HEK293 (cell line): ENCODE measurements around the gene ADGRD1.

Experiments
- CTCF ChIA-PET: fragments of 350-600 bp; formaldehyde crosslinking; extraction: SDS; loops from one replicate; lab custom pipeline; 2021; ENCODE audit warnings: antibody characterized with exemption; lab: Yijun Ruan, JAX
- POLR2A ChIA-PET: fragments of 300-600 bp; formaldehyde crosslinking; extraction: SDS; loops from one replicate; lab custom pipeline; 2020; ENCODE audit warnings: antibody characterized with exemption, inconsistent platforms; lab: Yijun Ruan, JAX
- H3K27ac ChIP-seq: fragments of 200-500 bp; sonication (Bioruptor generic); 2 replicates; pipeline ENCODE4 v1.5.1; 2014; ENCODE audit warnings: low read depth, low read length, control low read depth, inconsistent platforms; ENCODE audit errors: extremely low read depth
- H3K36me3 ChIP-seq, 2 experiments: fragments of 200-500 bp in 1 of 2; sonication (Bioruptor generic) in 1 of 2; 1 replicate in 1 of 2; 2 replicates in 1 of 2; pipeline ENCODE4 v1.5.1; 2014 to 2017; ENCODE audit warnings: inconsistent platforms in 2 of 2, low read length in 2 of 2; ENCODE audit not compliant: control insufficient read depth in 2 of 2, insufficient read depth in 1 of 2
- H3K4me1 ChIP-seq: fragments of 200-500 bp; sonication (Bioruptor generic); 2 replicates; pipeline ENCODE4 v1.5.1; 2014; ENCODE audit warnings: mild to moderate bottlenecking, low read length, inconsistent platforms; ENCODE audit not compliant: control insufficient read depth, insufficient read depth
- H3K4me3 ChIP-seq: 2 replicates; pipeline ENCODE4 v1.5.1; 2011; ENCODE audit warnings: low read depth, mild to moderate bottlenecking, control low read depth, low read length, moderate library complexity
- H3K9me3 ChIP-seq: fragments of 200-500 bp; sonication (Bioruptor generic); 2 replicates; pipeline ENCODE4 v1.5.1; 2014; ENCODE audit warnings: low read depth, low read length, inconsistent platforms; ENCODE audit not compliant: control insufficient read depth, insufficient read depth
- EGR2 ChIP-seq: fragments of 450-650 bp; formaldehyde crosslinking; IDR thresholded peaks from 2 replicates; pipeline ENCODE4 v1.5.1; 2016; ENCODE audit warnings: low read depth, missing biosample characterization, missing genetic modification characterization
- KLF1 ChIP-seq: fragments of 450-650 bp; formaldehyde crosslinking; IDR thresholded peaks from 2 replicates; pipeline ENCODE4 v1.5.1; 2016; ENCODE audit warnings: missing biosample characterization, missing genetic modification characterization
- KLF10 ChIP-seq: fragments of 450-650 bp; IDR thresholded peaks from 2 replicates; pipeline ENCODE4 v1.5.1; 2018; ENCODE audit warnings: missing biosample characterization, mild to moderate bottlenecking, missing genetic modification characterization
- PRDM10 ChIP-seq: fragments of 450-650 bp; formaldehyde crosslinking; IDR thresholded peaks from 2 replicates; pipeline ENCODE4 v1.5.1; 2016; ENCODE audit warnings: missing biosample characterization, missing genetic modification characterization
- SALL2 ChIP-seq: fragments of 450-650 bp; formaldehyde crosslinking; IDR thresholded peaks from 2 replicates; pipeline ENCODE4 v1.5.0; 2017; ENCODE audit warnings: missing biosample characterization, mild to moderate bottlenecking, missing genetic modification characterization, borderline replicate concordance
- TCF7L2 ChIP-seq: IDR thresholded peaks from 2 replicates; pipeline ENCODE4 v1.6.1; 2011; ENCODE audit warnings: low read depth, mild to moderate bottlenecking, inconsistent platforms, low read length, moderate library complexity, borderline replicate concordance
- TSHZ1 ChIP-seq: fragments of 450-650 bp; formaldehyde crosslinking; IDR thresholded peaks from 2 replicates; pipeline ENCODE4 v1.5.1; 2016; ENCODE audit warnings: missing biosample characterization, missing genetic modification characterization, borderline replicate concordance
- ZBTB17 ChIP-seq: fragments of 450-650 bp; formaldehyde crosslinking; IDR thresholded peaks from 2 replicates; pipeline ENCODE4 v1.5.1; 2016; ENCODE audit warnings: missing biosample characterization, missing genetic modification characterization
- ZBTB44 ChIP-seq: fragments of 450-650 bp; IDR thresholded peaks from 2 replicates; pipeline ENCODE4 v1.5.1; 2018; ENCODE audit warnings: missing biosample characterization, mild to moderate bottlenecking, missing genetic modification characterization
- ZNF114 ChIP-seq: fragments of 450-650 bp; formaldehyde crosslinking; IDR thresholded peaks from 2 replicates; pipeline ENCODE4 v1.5.0; 2017; ENCODE audit warnings: missing biosample characterization, missing genetic modification characterization
- ZNF138 ChIP-seq: fragments of 450-650 bp; formaldehyde crosslinking; IDR thresholded peaks from 2 replicates; pipeline ENCODE4 v1.5.1; 2016; ENCODE audit warnings: missing biosample characterization, missing genetic modification characterization, borderline replicate concordance
- ZNF146 ChIP-seq: fragments of 450-650 bp; formaldehyde crosslinking; IDR thresholded peaks from 2 replicates; pipeline ENCODE4 v1.5.1; 2016; ENCODE audit warnings: missing biosample characterization, missing genetic modification characterization
- ZNF174 ChIP-seq: fragments of 450-650 bp; formaldehyde crosslinking; IDR thresholded peaks from 2 replicates; pipeline ENCODE4 v1.5.0; 2017; ENCODE audit warnings: missing biosample characterization, mild to moderate bottlenecking, missing genetic modification characterization
- ZNF248 ChIP-seq: fragments of 450-650 bp; formaldehyde crosslinking; IDR thresholded peaks from 2 replicates; pipeline ENCODE4 v1.5.1; 2017; ENCODE audit warnings: missing biosample characterization, missing genetic modification characterization
- ZNF266 ChIP-seq: fragments of 450-650 bp; formaldehyde crosslinking; IDR thresholded peaks from 2 replicates; pipeline ENCODE4 v1.5.1; 2016; ENCODE audit warnings: missing biosample characterization, missing genetic modification characterization, low read depth
- ZNF341 ChIP-seq: fragments of 450-650 bp; formaldehyde crosslinking; IDR thresholded peaks from 2 replicates; pipeline ENCODE4; 2016; ENCODE audit warnings: low read depth, missing biosample characterization, missing genetic modification characterization
- ZNF391 ChIP-seq: fragments of 450-650 bp; formaldehyde crosslinking; IDR thresholded peaks from 2 replicates; pipeline ENCODE4 v1.5.1; 2016; ENCODE audit warnings: low read depth, missing biosample characterization, missing genetic modification characterization, borderline replicate concordance
- ZNF394 ChIP-seq: fragments of 450-650 bp; formaldehyde crosslinking; IDR thresholded peaks from 2 replicates; pipeline ENCODE4 v1.5.1; 2016; ENCODE audit warnings: missing biosample characterization, missing genetic modification characterization, mild to moderate bottlenecking, moderate library complexity, borderline replicate concordance
- ZNF544 ChIP-seq: fragments of 450-650 bp; formaldehyde crosslinking; IDR thresholded peaks from 2 replicates; pipeline ENCODE4 v1.5.0; 2017; ENCODE audit warnings: missing biosample characterization, missing genetic modification characterization
- ZNF610 ChIP-seq: fragments of 450-650 bp; formaldehyde crosslinking; IDR thresholded peaks from 2 replicates; pipeline ENCODE4 v1.5.1; 2016; ENCODE audit warnings: missing biosample characterization, missing genetic modification characterization, borderline replicate concordance
- ZNF677 ChIP-seq: fragments of 450-650 bp; IDR thresholded peaks from 2 replicates; pipeline ENCODE4 v1.5.0; 2018; ENCODE audit warnings: missing biosample characterization, mild to moderate bottlenecking, missing genetic modification characterization, moderate library complexity
- TF ChIP-seq, protein P1 (sequence below): fragments of 450-650 bp; formaldehyde crosslinking; IDR thresholded peaks from 2 replicates; pipeline ENCODE4 v1.5.0; 2017; ENCODE audit warnings: missing biosample characterization, missing genetic modification characterization, borderline replicate concordance

The ADGRD1 gene

GRCh38 chr12:130988261-130988660 is 34.6 kb downstream of the ADGRD1 start:
- H3K4me1 ChIP-seq, result no peaks in the 10 kb centered on the region
- CTCF ChIA-PET, result no interaction called here
- H3K4me3 ChIP-seq, result no peak overlapping the region
- no peaks in the 10 kb centered on the region for H3K36me3 ChIP-seq
- H3K27ac ChIP-seq, result no peak overlapping the region
- POLR2A ChIA-PET, result no interaction called here
- TF ChIP-seq ZNF248 (tag by site-specific recombination) (no peak), EGR2 (tag by site-specific recombination) (no peak), ZNF677 (tag by site-specific recombination) (no peak)
- H3K9me3 ChIP-seq, result no peaks in the 10 kb centered on the region

GRCh38 chr12:130988751-130989150 is 35.0 kb downstream of the ADGRD1 start:
- no peaks in the 10 kb centered on the region for H3K9me3 ChIP-seq
- no peaks in the 10 kb centered on the region for H3K36me3 ChIP-seq
- no peak overlapping the region for H3K27ac ChIP-seq
- ChIA-PET POLR2A (no interaction called here), CTCF (no interaction called here)
- H3K4me1 ChIP-seq, result no peaks in the 10 kb centered on the region
- TF ChIP-seq ZNF341 (no peak), TSHZ1 (tag by site-specific recombination) (no peak), ZNF394 (tag by site-specific recombination) (no peak), ZNF391 (tag by site-specific recombination) (no peak), ZBTB17 (no peak), ZNF544 (tag by site-specific recombination) (no peak), ZNF146 (tag by site-specific recombination) (no peak), ZNF114 (tag by site-specific recombination) (no peak), KLF10 (tag by site-specific recombination) (no peak), TCF7L2 (no peak), ZNF610 (tag by site-specific recombination) (no peak), ZNF138 (tag by site-specific recombination) (no peak), ZBTB44 (tag by site-specific recombination) (no peak), KLF1 (no peak), ZNF174 (tag by site-specific recombination) (no peak), ZNF266 (tag by site-specific recombination) (no peak), PRDM10 (tag by site-specific recombination) (no peak), SALL2 (no peak)
- TF ChIP-seq, protein P1, sequence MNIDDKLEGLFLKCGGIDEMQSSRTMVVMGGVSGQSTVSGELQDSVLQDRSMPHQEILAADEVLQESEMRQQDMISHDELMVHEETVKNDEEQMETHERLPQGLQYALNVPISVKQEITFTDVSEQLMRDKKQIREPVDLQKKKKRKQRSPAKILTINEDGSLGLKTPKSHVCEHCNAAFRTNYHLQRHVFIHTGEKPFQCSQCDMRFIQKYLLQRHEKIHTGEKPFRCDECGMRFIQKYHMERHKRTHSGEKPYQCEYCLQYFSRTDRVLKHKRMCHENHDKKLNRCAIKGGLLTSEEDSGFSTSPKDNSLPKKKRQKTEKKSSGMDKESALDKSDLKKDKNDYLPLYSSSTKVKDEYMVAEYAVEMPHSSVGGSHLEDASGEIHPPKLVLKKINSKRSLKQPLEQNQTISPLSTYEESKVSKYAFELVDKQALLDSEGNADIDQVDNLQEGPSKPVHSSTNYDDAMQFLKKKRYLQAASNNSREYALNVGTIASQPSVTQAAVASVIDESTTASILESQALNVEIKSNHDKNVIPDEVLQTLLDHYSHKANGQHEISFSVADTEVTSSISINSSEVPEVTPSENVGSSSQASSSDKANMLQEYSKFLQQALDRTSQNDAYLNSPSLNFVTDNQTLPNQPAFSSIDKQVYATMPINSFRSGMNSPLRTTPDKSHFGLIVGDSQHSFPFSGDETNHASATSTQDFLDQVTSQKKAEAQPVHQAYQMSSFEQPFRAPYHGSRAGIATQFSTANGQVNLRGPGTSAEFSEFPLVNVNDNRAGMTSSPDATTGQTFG (tag by site-specific recombination), result no peak
- H3K4me3 ChIP-seq, result no peak overlapping the region
